ENCODE data around the gene NDUFS5.

DNA sequence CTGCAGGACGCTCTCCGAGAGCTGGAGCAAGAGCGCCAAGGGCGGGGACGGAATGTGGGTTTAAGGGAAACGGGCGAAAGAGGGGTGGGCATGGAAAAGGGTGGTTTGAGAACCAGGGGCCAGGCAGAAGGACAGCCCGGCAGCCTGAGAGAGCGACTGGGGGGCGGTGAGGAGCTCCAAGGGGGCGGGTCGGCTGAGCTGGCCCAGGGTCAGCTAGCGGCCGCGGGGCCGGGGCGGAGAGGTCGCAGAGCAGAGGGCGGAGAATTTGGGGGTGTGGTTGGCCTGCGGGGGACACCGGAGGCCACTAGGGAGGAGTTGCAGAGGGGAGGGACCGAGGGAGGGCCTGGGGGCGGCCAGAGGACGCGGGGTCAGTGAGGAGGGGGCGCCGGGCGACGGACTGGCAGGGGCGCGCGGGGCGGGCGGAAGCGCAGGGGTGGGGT lies 54.7 kb downstream of the NDUFS5 start:
- TF ChIP-seq, protein P1, sequence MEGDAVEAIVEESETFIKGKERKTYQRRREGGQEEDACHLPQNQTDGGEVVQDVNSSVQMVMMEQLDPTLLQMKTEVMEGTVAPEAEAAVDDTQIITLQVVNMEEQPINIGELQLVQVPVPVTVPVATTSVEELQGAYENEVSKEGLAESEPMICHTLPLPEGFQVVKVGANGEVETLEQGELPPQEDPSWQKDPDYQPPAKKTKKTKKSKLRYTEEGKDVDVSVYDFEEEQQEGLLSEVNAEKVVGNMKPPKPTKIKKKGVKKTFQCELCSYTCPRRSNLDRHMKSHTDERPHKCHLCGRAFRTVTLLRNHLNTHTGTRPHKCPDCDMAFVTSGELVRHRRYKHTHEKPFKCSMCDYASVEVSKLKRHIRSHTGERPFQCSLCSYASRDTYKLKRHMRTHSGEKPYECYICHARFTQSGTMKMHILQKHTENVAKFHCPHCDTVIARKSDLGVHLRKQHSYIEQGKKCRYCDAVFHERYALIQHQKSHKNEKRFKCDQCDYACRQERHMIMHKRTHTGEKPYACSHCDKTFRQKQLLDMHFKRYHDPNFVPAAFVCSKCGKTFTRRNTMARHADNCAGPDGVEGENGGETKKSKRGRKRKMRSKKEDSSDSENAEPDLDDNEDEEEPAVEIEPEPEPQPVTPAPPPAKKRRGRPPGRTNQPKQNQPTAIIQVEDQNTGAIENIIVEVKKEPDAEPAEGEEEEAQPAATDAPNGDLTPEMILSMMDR (IDR thresholded peaks at IDR 0.05; ENCODE audit: insufficient read depth, low read depth, low read length) = no peak
- TF ChIP-seq EZH2 (IDR thresholded peaks at IDR 0.05; ENCODE audit: insufficient read depth, low read length) = no peak
